SU-DHL-6 (cell line): ENCODE measurements around the gene LRP1B.

Source experiments
- H2AFZ ChIP-seq: fragments of 200-600 bp; sonication (generic); 2 replicates; pipeline ENCODE4 v1.6.1; 2014; ENCODE audit warnings: low read depth, mild to moderate bottlenecking, moderate library complexity, mixed read lengths, antibody characterized with exemption, low read length; ENCODE audit not compliant: severe bottlenecking
- H3F3A ChIP-seq: fragments of 200-600 bp; shearing (Covaris generic); 2 replicates; pipeline ENCODE4 v1.6.0; 2016; ENCODE audit warnings: antibody characterized with exemption, mild to moderate bottlenecking; ENCODE audit not compliant: insufficient read depth
- H3K27ac ChIP-seq: fragments of 200-600 bp; sonication (generic); 2 replicates; pipeline ENCODE4 v1.5.1; 2016; ENCODE audit warnings: low read depth, mild to moderate bottlenecking, low read length, moderate library complexity, mixed read lengths
- H3K27me3 ChIP-seq: fragments of 200-600 bp; sonication (generic), shearing (Covaris generic); 2 replicates; pipeline ENCODE4 v1.6.0; 2014; ENCODE audit warnings: mild to moderate bottlenecking, low read length
- H3K36me3 ChIP-seq: fragments of 200-600 bp; sonication (generic); 2 replicates; pipeline ENCODE4 v1.6.1; 2014; ENCODE audit warnings: mild to moderate bottlenecking, low read length, mixed read lengths
- H3K4me2 ChIP-seq: fragments of 300-600, 200-600 bp; shearing (Covaris generic), sonication (generic); 2 replicates; pipeline ENCODE4 v1.6.0; 2014; ENCODE audit warnings: low read length, low read depth, mild to moderate bottlenecking; ENCODE audit not compliant: poor library complexity, severe bottlenecking
- H3K4me3 ChIP-seq: fragments of 200-600 bp; sonication (generic); 2 replicates; pipeline ENCODE4 v1.5.1; 2014; ENCODE audit warnings: antibody characterized with exemption, low read length, mild to moderate bottlenecking, mixed read lengths; ENCODE audit not compliant: insufficient read depth, poor library complexity, severe bottlenecking
- H3K79me2 ChIP-seq: fragments of 200-600 bp; sonication (generic); 2 replicates; pipeline ENCODE4 v1.6.1; 2014; ENCODE audit warnings: mild to moderate bottlenecking, low read length, moderate library complexity; ENCODE audit not compliant: insufficient read depth
- H3K9ac ChIP-seq: fragments of 200-600 bp; sonication (generic); 2 replicates; pipeline ENCODE4 v1.7.0; 2014; ENCODE audit warnings: mild to moderate bottlenecking, low read length
- H3K9me2 ChIP-seq: fragments of 200-600 bp; sonication (generic); replicated peaks from 2 replicates; pipeline ENCODE4 v1.6.1; 2014; ENCODE audit warnings: low read length; ENCODE audit not compliant: insufficient read depth
- H3K9me3 ChIP-seq: fragments of 200-600 bp; sonication (generic); 2 replicates; pipeline ENCODE4 v1.6.1; 2014; ENCODE audit warnings: low read length, mixed read lengths; ENCODE audit not compliant: insufficient read depth
- H4K20me1 ChIP-seq: fragments of 200-600 bp; sonication (generic); 2 replicates; pipeline ENCODE4 v1.6.1; 2014; ENCODE audit warnings: low read depth, mild to moderate bottlenecking, antibody characterized with exemption, low read length, moderate library complexity, mixed read lengths
- EZH2phosphoT487 ChIP-seq: fragments of 200-600 bp; sonication (generic), shearing (Covaris generic); conservative IDR thresholded peaks from 2 replicates; pipeline ENCODE4 v1.6.1; 2018; ENCODE audit warnings: mild to moderate bottlenecking, antibody characterized with exemption, low read length, moderate library complexity, mixed read lengths
- TF ChIP-seq, protein P1 (sequence below): fragments of 200-600 bp; sonication (generic); IDR thresholded peaks from one replicate; pipeline ENCODE4 v1.5.1; 2017; ENCODE audit warnings: antibody characterized with exemption, mild to moderate bottlenecking, low read length, moderate library complexity; ENCODE audit not compliant: insufficient read depth, poor library complexity, severe bottlenecking

The LRP1B gene

DNA sequence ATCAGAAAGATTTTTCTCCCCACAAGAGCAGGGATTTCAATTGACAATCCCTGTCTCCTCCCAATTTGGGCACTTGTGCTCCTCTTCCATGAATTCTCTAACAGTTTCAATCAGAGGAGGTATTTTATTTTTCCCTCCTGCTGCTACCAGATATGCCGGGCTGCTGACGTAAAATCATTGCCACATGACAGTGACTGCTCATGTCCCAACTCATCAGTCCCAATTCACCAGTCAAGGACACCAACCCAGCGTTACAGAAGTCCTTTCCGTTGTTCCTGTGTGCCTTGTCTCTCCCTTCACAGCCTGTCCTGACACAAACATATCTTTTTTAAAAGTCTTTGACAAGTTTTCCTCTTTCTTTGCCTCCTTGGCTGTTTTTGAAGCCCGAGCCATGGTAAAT lies 540.2 kb downstream of the LRP1B start:
- H3K27me3 ChIP-seq = no peaks in the 10 kb centered on the region
- no peak overlapping the region for H3K4me2 ChIP-seq
- no peak overlapping the region for H3K4me3 ChIP-seq
- no peaks in the 10 kb centered on the region for H3F3A ChIP-seq
- H2AFZ ChIP-seq = no peak overlapping the region
- no peak for TF ChIP-seq EZH2phosphoT487
- H3K9ac ChIP-seq = no peak overlapping the region
- H3K9me2 ChIP-seq = no peaks in the 10 kb centered on the region
- H3K36me3 ChIP-seq = no peaks in the 10 kb centered on the region
- H3K27ac ChIP-seq = no peak overlapping the region
- no peaks in the 10 kb centered on the region for H4K20me1 ChIP-seq
- H3K9me3 ChIP-seq = 0 out of 2 replicates have a peak, but pooled peaks cover 3% of the 10 kb centered on the region
- H3K79me2 ChIP-seq = no peaks in the 10 kb centered on the region

DNA sequence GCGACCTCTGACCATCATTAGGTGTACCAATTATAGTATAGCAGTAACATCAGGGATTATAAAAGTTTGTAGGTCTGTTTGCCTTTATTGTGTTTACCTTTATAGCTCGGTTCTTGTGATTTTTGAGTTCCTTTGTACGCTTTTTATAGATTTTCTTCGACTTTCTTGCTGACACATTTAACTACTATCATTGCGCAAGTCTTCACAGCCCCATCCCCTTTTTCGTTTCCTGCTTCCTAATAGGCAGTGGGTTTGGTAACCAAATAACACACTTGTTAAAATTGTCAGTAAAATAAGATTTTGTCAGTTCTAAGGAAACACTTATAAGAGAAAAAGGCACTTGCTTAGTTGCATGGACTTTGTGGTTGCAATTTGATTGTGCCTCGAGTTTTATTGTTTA lies 541.5 kb downstream of the LRP1B start:
- no peak overlapping the region for H3K4me3 ChIP-seq
- no peaks in the 10 kb centered on the region for H3K36me3 ChIP-seq
- H3K27ac ChIP-seq = no peak overlapping the region
- no peaks in the 10 kb centered on the region for H3F3A ChIP-seq
- H3K9me3 ChIP-seq = 0 out of 2 replicates have a peak, but pooled peaks cover 3% of the 10 kb centered on the region
- TF ChIP-seq, protein P1, sequence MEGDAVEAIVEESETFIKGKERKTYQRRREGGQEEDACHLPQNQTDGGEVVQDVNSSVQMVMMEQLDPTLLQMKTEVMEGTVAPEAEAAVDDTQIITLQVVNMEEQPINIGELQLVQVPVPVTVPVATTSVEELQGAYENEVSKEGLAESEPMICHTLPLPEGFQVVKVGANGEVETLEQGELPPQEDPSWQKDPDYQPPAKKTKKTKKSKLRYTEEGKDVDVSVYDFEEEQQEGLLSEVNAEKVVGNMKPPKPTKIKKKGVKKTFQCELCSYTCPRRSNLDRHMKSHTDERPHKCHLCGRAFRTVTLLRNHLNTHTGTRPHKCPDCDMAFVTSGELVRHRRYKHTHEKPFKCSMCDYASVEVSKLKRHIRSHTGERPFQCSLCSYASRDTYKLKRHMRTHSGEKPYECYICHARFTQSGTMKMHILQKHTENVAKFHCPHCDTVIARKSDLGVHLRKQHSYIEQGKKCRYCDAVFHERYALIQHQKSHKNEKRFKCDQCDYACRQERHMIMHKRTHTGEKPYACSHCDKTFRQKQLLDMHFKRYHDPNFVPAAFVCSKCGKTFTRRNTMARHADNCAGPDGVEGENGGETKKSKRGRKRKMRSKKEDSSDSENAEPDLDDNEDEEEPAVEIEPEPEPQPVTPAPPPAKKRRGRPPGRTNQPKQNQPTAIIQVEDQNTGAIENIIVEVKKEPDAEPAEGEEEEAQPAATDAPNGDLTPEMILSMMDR = no peak
- TF ChIP-seq EZH2phosphoT487 = no peak
- no peak overlapping the region for H2AFZ ChIP-seq
- no peaks in the 10 kb centered on the region for H3K79me2 ChIP-seq
- H4K20me1 ChIP-seq = no peaks in the 10 kb centered on the region
- H3K4me2 ChIP-seq = no peak overlapping the region
- H3K9me2 ChIP-seq = no peaks in the 10 kb centered on the region
- no peak overlapping the region for H3K9ac ChIP-seq
- no peaks in the 10 kb centered on the region for H3K27me3 ChIP-seq

DNA sequence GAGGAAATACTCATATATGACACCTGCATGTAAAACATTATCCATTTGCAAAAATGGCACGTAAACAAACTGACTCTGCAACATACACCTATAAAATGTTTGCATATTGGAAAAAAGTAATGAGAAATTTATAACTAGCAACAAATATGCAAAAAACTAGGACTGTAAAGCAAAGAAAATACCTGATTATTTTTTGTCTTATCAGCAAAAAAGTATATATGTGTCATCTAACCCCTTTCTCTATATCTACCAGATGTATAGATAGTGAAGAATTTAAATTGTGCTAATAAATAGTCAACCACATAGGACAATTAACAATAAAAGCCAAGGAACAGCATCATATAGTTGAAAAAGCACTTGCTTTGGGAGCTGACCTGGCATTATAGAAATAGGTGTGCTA lies 543.8 kb downstream of the LRP1B start:
- TF ChIP-seq, protein P1 = no peak
- no peak for TF ChIP-seq EZH2phosphoT487
- Histone ChIP-seq H3K9ac (no peak overlapping the region), H4K20me1 (no peaks in the 10 kb centered on the region), H3K4me3 (no peak overlapping the region), H3K79me2 (no peaks in the 10 kb centered on the region), H3F3A (no peaks in the 10 kb centered on the region), H3K27me3 (no peaks in the 10 kb centered on the region), H2AFZ (no peak overlapping the region), H3K4me2 (no peak overlapping the region), H3K9me2 (no peaks in the 10 kb centered on the region), H3K27ac (no peak overlapping the region), H3K36me3 (no peaks in the 10 kb centered on the region), H3K9me3 (no peaks in the 10 kb centered on the region)

DNA sequence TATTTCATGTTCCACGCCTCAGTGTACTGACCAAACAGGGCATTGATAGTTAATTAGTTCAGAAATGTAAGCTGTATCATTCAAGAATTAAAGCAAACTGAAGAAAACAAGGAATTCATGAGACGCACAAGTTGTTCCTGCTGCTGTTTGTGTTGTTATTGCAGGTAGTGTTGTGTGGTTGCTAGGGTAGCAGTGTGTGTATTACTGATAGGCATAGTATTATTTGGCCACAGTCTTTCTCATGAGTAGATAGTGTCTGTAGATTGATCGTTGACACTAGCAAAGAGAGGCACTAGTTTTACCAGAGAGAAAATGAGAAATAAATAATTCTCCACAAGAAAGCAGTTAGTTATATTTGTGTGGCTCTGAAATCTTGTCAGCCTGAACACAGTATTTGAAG lies 548.6 kb downstream of the LRP1B start:
- Histone ChIP-seq H3K9me2 (no peaks in the 10 kb centered on the region), H3F3A (no peaks in the 10 kb centered on the region), H3K36me3 (no peaks in the 10 kb centered on the region), H3K4me3 (no peak overlapping the region), H3K27me3 (no peaks in the 10 kb centered on the region), H2AFZ (no peak overlapping the region), H3K4me2 (no peak overlapping the region), H3K9ac (no peak overlapping the region), H3K27ac (no peak overlapping the region), H3K9me3 (no peaks in the 10 kb centered on the region), H4K20me1 (no peaks in the 10 kb centered on the region), H3K79me2 (no peaks in the 10 kb centered on the region)
- no peak for TF ChIP-seq EZH2phosphoT487
- TF ChIP-seq, protein P1 = no peak
